IMR-90 (cell line): ENCODE data around the gene HIRA. TPM values are rescaled to one million over a fixed set of nuclear protein-coding genes. Genes with fewer than 3 reads are reported as not detected.

Experiments used
- ATAC-seq: fragments of 200-7000 bp; cut with Tn5 transposase; 2 replicates; pipeline ENCODE4 v1.9.1; 2020; ENCODE audit warnings: low read depth, mild to moderate bottlenecking, moderate library complexity
- BruUV-seq: library from RNA; stranded (reverse); fragments of 400-500 nt; replicated peaks from 2 replicates; lab custom pipeline; 2021; lab: Mats Ljungman, UMichigan
- CTCF ChIA-PET: fragments of 300-600 bp; formaldehyde crosslinking; extraction: SDS; loops from one replicate; lab custom pipeline; 2021; ENCODE audit warnings: antibody characterized with exemption; lab: Yijun Ruan, JAX
- POLR2A ChIA-PET: fragments of 300-600 bp; sonication (Branson Sonifier 250); formaldehyde crosslinking; loops from one replicate; lab custom pipeline; 2022; ENCODE audit warnings: antibody characterized with exemption; ENCODE audit not compliant: unreplicated experiment; lab: Charles Lee
- DNase-seq: peaks from one replicate; pipeline ENCODE4 v3.0.0; 2013
- H2AFZ ChIP-seq: replicated peaks from 2 replicates; pipeline ENCODE3; 2013; ENCODE audit warnings: low read length, mild to moderate bottlenecking; ENCODE audit not compliant: poor library complexity
- H2AK5ac ChIP-seq: 2 replicates; pipeline ENCODE4 v1.6.1; 2013; ENCODE audit warnings: low read depth, low read length, inconsistent platforms
- H2AK9ac ChIP-seq: replicated peaks from 2 replicates; pipeline ENCODE3; 2013; ENCODE audit warnings: mild to moderate bottlenecking, low read depth, low read length, moderate library complexity; ENCODE audit not compliant: poor library complexity
- H2BK120ac ChIP-seq: 2 replicates; pipeline ENCODE4 v1.6.1; 2013; ENCODE audit warnings: low read depth, low read length, inconsistent platforms
- H2BK15ac ChIP-seq: 3 replicates; pipeline ENCODE4 v1.6.1; 2013; ENCODE audit warnings: low read depth, low read length, inconsistent platforms
- H2BK20ac ChIP-seq: 2 replicates; pipeline ENCODE4 v1.6.1; 2013; ENCODE audit warnings: low read depth, mild to moderate bottlenecking, inconsistent platforms, low read length, moderate library complexity
- H2BK5ac ChIP-seq: 2 replicates; pipeline ENCODE4 v1.6.1; 2013; ENCODE audit warnings: mild to moderate bottlenecking, low read depth, low read length, inconsistent platforms; ENCODE audit not compliant: poor library complexity, severe bottlenecking
- H3K14ac ChIP-seq: replicated peaks from 2 replicates; pipeline ENCODE4 v1.6.1; 2013; ENCODE audit warnings: low read depth, low read length, inconsistent platforms
- H3K18ac ChIP-seq: 2 replicates; pipeline ENCODE4 v1.6.1; 2013; ENCODE audit warnings: low read depth, low read length, control low read depth
- H3K23ac ChIP-seq: 2 replicates; pipeline ENCODE4 v1.6.1; 2013; ENCODE audit warnings: low read depth, low read length, inconsistent platforms
- H3K27ac ChIP-seq: 2 replicates; pipeline ENCODE4 v1.5.1; 2013; ENCODE audit warnings: mild to moderate bottlenecking, control low read depth, low read length; ENCODE audit not compliant: insufficient read depth
- H3K27me3 ChIP-seq: 2 replicates; pipeline ENCODE4 v1.6.1; 2013; ENCODE audit warnings: low read length; ENCODE audit not compliant: control insufficient read depth, insufficient read depth
- H3K36me3 ChIP-seq: 2 replicates; pipeline ENCODE4 v1.6.1; 2013; ENCODE audit warnings: low read length, mixed read lengths; ENCODE audit not compliant: control insufficient read depth, insufficient read depth
- H3K4ac ChIP-seq: 2 replicates; pipeline ENCODE4 v1.6.1; 2013; ENCODE audit warnings: low read depth, low read length, inconsistent platforms
- H3K4me1 ChIP-seq: 2 replicates; pipeline ENCODE4 v1.6.1; 2013; ENCODE audit warnings: low read length, mixed read lengths; ENCODE audit not compliant: control insufficient read depth, insufficient read depth
- H3K4me2 ChIP-seq: 2 replicates; pipeline ENCODE4 v1.6.1; 2013; ENCODE audit warnings: low read depth, mild to moderate bottlenecking, control low read depth, low read length, moderate library complexity
- H3K4me3 ChIP-seq: 2 replicates; pipeline ENCODE4 v1.5.1; 2013; ENCODE audit warnings: low read depth, mild to moderate bottlenecking, control low read depth, low read length, moderate library complexity; ENCODE audit not compliant: insufficient read depth
- H3K56ac ChIP-seq: 2 replicates; pipeline ENCODE4 v1.6.1; 2013; ENCODE audit warnings: low read length, inconsistent platforms; ENCODE audit not compliant: insufficient read depth; ENCODE audit errors: extremely low read depth
- H3K79me1 ChIP-seq, 2 experiments: 2 replicates each; pipeline ENCODE4 v1.6.1; 2013; ENCODE audit warnings: low read length in 2 of 2, inconsistent platforms in 1 of 2, low read depth in 1 of 2
- H3K9ac ChIP-seq: 2 replicates; pipeline ENCODE4 v1.6.1; 2013; ENCODE audit warnings: low read depth, low read length, control low read depth
- H3K9me1 ChIP-seq: 2 replicates; pipeline ENCODE4 v1.6.1; 2013; ENCODE audit warnings: low read length, inconsistent platforms; ENCODE audit not compliant: insufficient read depth
- H3K9me3 ChIP-seq: 2 replicates; pipeline ENCODE4 v1.6.1; 2013; ENCODE audit warnings: low read length; ENCODE audit not compliant: control insufficient read depth, insufficient read depth
- H4K20me1 ChIP-seq: 2 replicates; pipeline ENCODE4 v1.6.1; 2013; ENCODE audit warnings: low read length, inconsistent platforms; ENCODE audit not compliant: insufficient read depth
- H4K5ac ChIP-seq: 2 replicates; pipeline ENCODE4 v1.6.1; 2013; ENCODE audit warnings: mild to moderate bottlenecking, low read depth, low read length, control low read depth
- H4K8ac ChIP-seq, 2 experiments: 2 replicates each; pipeline ENCODE4 v1.6.1; 2013; ENCODE audit warnings: low read depth in 2 of 2, low read length in 2 of 2, control low read depth in 1 of 2, inconsistent platforms in 1 of 2
- H4K91ac ChIP-seq: 2 replicates; pipeline ENCODE4 v1.6.1; 2013; ENCODE audit warnings: low read depth, low read length, inconsistent platforms; ENCODE audit not compliant: insufficient read depth
- CEBPB ChIP-seq: IDR thresholded peaks from 2 replicates; pipeline ENCODE4 v1.6.1; 2012; ENCODE audit warnings: low read depth, low read length, improper control_type of control experiment
- MAZ ChIP-seq: IDR thresholded peaks from 2 replicates; pipeline ENCODE4 v1.6.1; 2012; ENCODE audit warnings: low read depth, mild to moderate bottlenecking, low read length, improper control_type of control experiment, moderate library complexity, borderline replicate concordance
- RFX5 ChIP-seq: IDR thresholded peaks from 2 replicates; pipeline ENCODE4 v1.8.0; 2012; ENCODE audit warnings: low read depth, mild to moderate bottlenecking, low read length, moderate library complexity
- WGBS, 2 experiments: methylation state at CpG; one replicate each; pipeline versions ENCODE4 v1.1.5 to v1.1.7; 2013; ENCODE audit warnings: missing lambda C conversion rate in 2 of 2; ENCODE audit not compliant: insufficient read length in 1 of 2; ENCODE audit errors: extremely low coverage in 2 of 2; 5-methylcytosine and 5-hydroxymethylcytosine counted together
- dilution Hi-C: fragments of 300-500 bp; cut with HindIII; formaldehyde crosslinking; loops from one replicate; pipeline ENCODE4 v1.14.3; 2018; ENCODE audit warnings: low sequenced_read_pairs; ENCODE audit not compliant: unreplicated experiment
- in situ Hi-C: fragments of 300-500 bp; cut with MboI; formaldehyde crosslinking; loops from 3 replicates; pipeline ENCODE4 v1.14.3; 2019; ENCODE audit warnings: low sequenced_read_pairs, inconsistent platforms, mixed read lengths
- intact Hi-C: fragments of 100-400 bp; cut with micrococcal nuclease; formaldehyde crosslinking; loops from 2 replicates; pipeline ENCODE4 v1.10.0; 2022
- polyA plus RNA-seq, 3 experiments: library from polyadenylated mRNA; depleted of rRNA; stranded (reverse); fragments of >200 nt; gene quantifications; 2 replicates each; pipeline ENCODE4 v1.2.3, GENCODE V29; 2012; ENCODE audit warnings: low replicate concordance in 1 of 3
- total RNA-seq: library from RNA; depleted of rRNA; stranded (reverse); fragments of >200 nt; gene quantifications from 2 replicates; pipeline ENCODE4 v1.2.3, GENCODE V29; 2012
- TF ChIP-seq, protein P1 (sequence below): fragments of 150-350 bp; IDR thresholded peaks from 2 replicates; pipeline ENCODE4 v1.6.1; 2017; ENCODE audit warnings: mild to moderate bottlenecking, antibody characterized with exemption, low read length, low read depth

HIRA gene
- total and polyA plus RNA-seq, 2 of the 4 experiments (the other 2 are of a cell fraction): 14.5 to 24.2 TPM

DNA sequence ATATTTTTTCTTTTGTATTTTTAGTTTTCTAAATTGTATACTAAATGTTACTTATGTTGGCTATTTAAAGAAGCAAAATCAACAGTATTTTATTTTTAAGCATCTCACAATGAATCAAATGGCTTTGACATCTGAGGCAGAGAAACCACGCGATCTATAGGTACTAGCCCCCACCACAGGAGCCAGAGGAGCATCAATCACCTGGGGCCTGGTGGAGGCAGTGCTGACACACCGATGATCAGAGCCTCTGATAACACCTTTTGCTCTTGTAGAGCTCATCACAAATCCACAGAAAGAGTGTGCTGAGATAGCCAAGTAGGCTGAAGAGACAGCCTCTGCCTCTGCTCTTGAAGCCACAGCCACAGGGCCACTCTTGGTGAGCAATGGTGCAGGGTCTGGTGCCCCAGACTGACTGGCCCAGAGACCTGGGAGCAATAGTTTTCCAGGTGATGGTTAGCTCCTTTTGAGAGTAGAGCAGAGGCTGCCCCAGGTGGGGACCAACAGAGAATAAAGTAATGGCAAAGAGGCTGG lies 25.2 kb downstream of the HIRA start:
- Histone ChIP-seq H3K36me3 (peaks cover 42% of the 10 kb centered on the region), H3K56ac (no peak overlapping the region), H4K8ac (no peak overlapping the region), H3K4ac (no peak overlapping the region), H4K91ac (no peak overlapping the region), H3K4me1 (peaks cover 3% of the 10 kb centered on the region), H2AK9ac (no peak overlapping the region), H3K23ac (no peak overlapping the region), H3K79me1 (peaks cover 31 to 60% of the 10 kb centered on the region in 2 experiments), H4K20me1 (peaks cover 12% of the 10 kb centered on the region), H3K9me3 (no peaks in the 10 kb centered on the region), H3K9ac (no peak overlapping the region), H3K14ac (no peak overlapping the region), H4K5ac (no peak overlapping the region), H2BK15ac (no peak overlapping the region), H2BK120ac (no peak overlapping the region), H2BK5ac (no peak overlapping the region), H3K27me3 (no peaks in the 10 kb centered on the region), H3K9me1 (peaks cover 17% of the 10 kb centered on the region), H2AK5ac (no peak overlapping the region), H3K4me3 (no peak overlapping the region), H2AFZ (no peak overlapping the region), H3K27ac (no peak overlapping the region), H3K18ac (no peak overlapping the region), H2BK20ac (no peak overlapping the region), H3K4me2 (no peak overlapping the region)
- CTCF ChIA-PET: no interaction called here
- DNase-seq (no peak), ATAC-seq (no peak)
- in situ Hi-C loops: no loop called here
- dilution Hi-C loops: no loop called here
- WGBS, 2 experiments: no CpG with 5 or more reads among the region's 3 CpGs
- intact Hi-C loops: no loop called here
- TF ChIP-seq RFX5 (no peak), CEBPB (no peak), MAZ (no peak)
- TF ChIP-seq, protein P1, sequence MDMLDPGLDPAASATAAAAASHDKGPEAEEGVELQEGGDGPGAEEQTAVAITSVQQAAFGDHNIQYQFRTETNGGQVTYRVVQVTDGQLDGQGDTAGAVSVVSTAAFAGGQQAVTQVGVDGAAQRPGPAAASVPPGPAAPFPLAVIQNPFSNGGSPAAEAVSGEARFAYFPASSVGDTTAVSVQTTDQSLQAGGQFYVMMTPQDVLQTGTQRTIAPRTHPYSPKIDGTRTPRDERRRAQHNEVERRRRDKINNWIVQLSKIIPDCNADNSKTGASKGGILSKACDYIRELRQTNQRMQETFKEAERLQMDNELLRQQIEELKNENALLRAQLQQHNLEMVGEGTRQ: no peak
- BruUV-seq: no TSS peak
- POLR2A ChIA-PET: no interaction called here
